ENCODE measurements around the gene RAB3GAP1. TPM values are rescaled to one million over a fixed set of nuclear protein-coding genes. Genes with fewer than 3 reads are reported as not detected.

RAB3GAP1 gene
- total RNA-seq, 1 experiment from 2014 or later = 32.0 TPM

GRCh38 chr2:135093670-135094330 is 41.7 kb downstream of the RAB3GAP1 start:
- no peak overlapping the region for H3K18ac ChIP-seq (ENCODE audit: insufficient read length, low read depth, low read length)
- H3K27ac ChIP-seq (ENCODE audit: insufficient read length, low read depth, low read length) = no peak overlapping the region
- no peak overlapping the region for H2AK5ac ChIP-seq (ENCODE audit: insufficient read length, low read length)
- no peak overlapping the region for H2BK120ac ChIP-seq (ENCODE audit: low read depth, low read length, poor library complexity, severe bottlenecking)
- no CpG with 5 or more reads among the region's 3 CpGs for WGBS (ENCODE audit: extremely low coverage, insufficient read length, low lambda C conversion rate)
- H4K8ac ChIP-seq (replicated peaks; ENCODE audit: insufficient read length, low read depth, low read length) = no peak overlapping the region
- H3K9ac ChIP-seq (ENCODE audit: extremely low read depth, insufficient read length, low read length) = no peak overlapping the region
- H2BK20ac ChIP-seq (ENCODE audit: low read depth, low read length, poor library complexity, severe bottlenecking) = no peak overlapping the region
- no peaks in the 10 kb centered on the region for H3K27me3 Mint-ChIP-seq (ENCODE audit: low read depth)
- no peaks in the 10 kb centered on the region for H3K4me1 Mint-ChIP-seq
- H3K4me3 Mint-ChIP-seq = no peak overlapping the region
- no peak overlapping the region for H3K4me2 ChIP-seq (ENCODE audit: insufficient read depth, insufficient read length, low read length)
- no peak overlapping the region for H2BK12ac ChIP-seq (ENCODE audit: insufficient read length, low read depth, low read length)
- H3K4ac ChIP-seq (ENCODE audit: low read depth, low read length) = no peak overlapping the region
- no peak overlapping the region for H3K14ac ChIP-seq (ENCODE audit: insufficient read depth, low read length)
- H3K79me1 ChIP-seq (ENCODE audit: insufficient read depth, low read depth, low read length, poor library complexity, severe bottlenecking) = no peaks in the 10 kb centered on the region
- no peak overlapping the region for H2BK5ac ChIP-seq (ENCODE audit: insufficient read length, low read length)
- DNase-seq = no peak
- H3K4me1 ChIP-seq (ENCODE audit: insufficient read depth, low read length) = no peaks in the 10 kb centered on the region
- peaks cover 10 to 21% (median 19%) of the 10 kb centered on the region in 3 experiments for H3K36me3 Mint-ChIP-seq (ENCODE audit: insufficient read depth in 1 of 3, low read depth in 3 of 3)
- no peak overlapping the region for H4K5ac ChIP-seq (ENCODE audit: insufficient read length, low read depth, low read length)
- H3K27ac Mint-ChIP-seq = peak overlapping the region in 1 of 3 experiments; percentile 5; a peak in 1 of 7 replicates
- H3K9me3 Mint-ChIP-seq = peaks cover 7 to 8% of the 10 kb centered on the region in 2 experiments; a peak in 4 of 5 replicates
- H4K20me1 ChIP-seq (ENCODE audit: control insufficient read depth, insufficient read depth, insufficient read length) = no peaks in the 10 kb centered on the region
- H3K56ac ChIP-seq (ENCODE audit: insufficient read length, low read depth, low read length) = no peak overlapping the region
- TF ChIP-seq CTCF (conservative IDR thresholded peaks at IDR 0.05) = no peak
- no peak overlapping the region for H3K23ac ChIP-seq (ENCODE audit: insufficient read length, low read depth, low read length)
- H3K23me2 ChIP-seq (ENCODE audit: insufficient read length, low read depth, low read length, poor library complexity, severe bottlenecking) = no peaks in the 10 kb centered on the region
- H2AFZ ChIP-seq (ENCODE audit: low read length) = no peak overlapping the region
- no peaks in the 10 kb centered on the region for H3K9me3 ChIP-seq (ENCODE audit: control insufficient read depth, low read depth, low read length)
- H2BK15ac ChIP-seq (ENCODE audit: low read depth, low read length) = no peak overlapping the region
- no peaks in the 10 kb centered on the region for H3K79me2 ChIP-seq (ENCODE audit: insufficient read depth, low read length)
- no peak overlapping the region for H3T11ph ChIP-seq (ENCODE audit: low read length)
- H4K91ac ChIP-seq (ENCODE audit: insufficient read length, low read depth, low read length) = no peak overlapping the region
- H3K27me3 ChIP-seq (ENCODE audit: insufficient read depth, low read length) = no peaks in the 10 kb centered on the region

Data from H9 (cell line).